Measurements from ENCODE around the gene ABCC11. TPM values are rescaled to one million over a fixed set of nuclear protein-coding genes. Genes with fewer than 3 reads are reported as not detected.

The ABCC11 gene
- total RNA-seq, 1 donor from 2014 or later = 0.05 TPM

DNA sequence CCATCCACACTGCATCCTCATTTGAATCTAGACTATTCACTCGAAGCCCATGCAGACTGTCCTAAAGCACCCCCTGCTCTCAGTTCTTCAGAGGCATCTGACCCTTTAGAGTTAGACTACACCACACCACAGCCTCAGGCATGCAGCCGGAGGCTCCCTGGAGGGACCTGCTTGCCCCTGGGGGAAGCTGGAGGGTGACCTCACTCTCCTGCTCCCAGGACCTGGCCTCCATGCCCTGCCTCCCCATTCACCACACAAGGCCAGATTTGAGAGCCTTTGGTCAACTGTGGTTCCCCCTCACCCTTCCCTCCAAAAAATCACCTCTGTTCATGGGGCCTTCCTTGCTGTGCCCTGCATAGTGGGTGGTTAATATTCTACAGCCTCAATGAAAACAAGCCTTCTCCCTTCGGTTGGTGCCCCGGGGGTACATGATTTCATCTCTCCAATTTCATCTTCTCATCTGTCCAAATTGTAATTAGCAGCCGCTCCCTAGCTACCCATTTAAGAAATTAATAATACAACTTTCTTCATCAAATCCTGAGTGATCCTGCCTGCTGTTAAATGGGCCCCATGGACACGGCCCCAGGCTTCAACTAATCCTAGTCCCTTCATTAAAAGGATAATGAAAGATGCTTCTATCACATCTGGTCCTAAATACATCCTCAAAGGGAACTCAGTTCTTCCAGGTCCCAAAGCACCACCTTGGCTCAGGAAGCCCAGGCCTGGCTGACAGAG is 116.0 kb downstream of the ABCC11 start:
- no peaks in the 10 kb centered on the region for H3K9me3 ChIP-seq (replicated peaks)
- TF ChIP-seq, protein P1, sequence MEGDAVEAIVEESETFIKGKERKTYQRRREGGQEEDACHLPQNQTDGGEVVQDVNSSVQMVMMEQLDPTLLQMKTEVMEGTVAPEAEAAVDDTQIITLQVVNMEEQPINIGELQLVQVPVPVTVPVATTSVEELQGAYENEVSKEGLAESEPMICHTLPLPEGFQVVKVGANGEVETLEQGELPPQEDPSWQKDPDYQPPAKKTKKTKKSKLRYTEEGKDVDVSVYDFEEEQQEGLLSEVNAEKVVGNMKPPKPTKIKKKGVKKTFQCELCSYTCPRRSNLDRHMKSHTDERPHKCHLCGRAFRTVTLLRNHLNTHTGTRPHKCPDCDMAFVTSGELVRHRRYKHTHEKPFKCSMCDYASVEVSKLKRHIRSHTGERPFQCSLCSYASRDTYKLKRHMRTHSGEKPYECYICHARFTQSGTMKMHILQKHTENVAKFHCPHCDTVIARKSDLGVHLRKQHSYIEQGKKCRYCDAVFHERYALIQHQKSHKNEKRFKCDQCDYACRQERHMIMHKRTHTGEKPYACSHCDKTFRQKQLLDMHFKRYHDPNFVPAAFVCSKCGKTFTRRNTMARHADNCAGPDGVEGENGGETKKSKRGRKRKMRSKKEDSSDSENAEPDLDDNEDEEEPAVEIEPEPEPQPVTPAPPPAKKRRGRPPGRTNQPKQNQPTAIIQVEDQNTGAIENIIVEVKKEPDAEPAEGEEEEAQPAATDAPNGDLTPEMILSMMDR (IDR thresholded peaks at IDR 0.05; ENCODE audit: borderline replicate concordance) = no peak
- intact Hi-C loops (cut with micrococcal nuclease) = no loop called here
- no peak for DNase-seq
- H3K4me3 ChIP-seq = no peak overlapping the region
- no peaks in the 10 kb centered on the region for H3K27me3 ChIP-seq (ENCODE audit: low read depth)
- H3K27ac ChIP-seq (replicated peaks) = no peak overlapping the region
- H3K36me3 ChIP-seq = no peaks in the 10 kb centered on the region
- peaks cover 32% of the 10 kb centered on the region for H3K4me1 ChIP-seq

DNA sequence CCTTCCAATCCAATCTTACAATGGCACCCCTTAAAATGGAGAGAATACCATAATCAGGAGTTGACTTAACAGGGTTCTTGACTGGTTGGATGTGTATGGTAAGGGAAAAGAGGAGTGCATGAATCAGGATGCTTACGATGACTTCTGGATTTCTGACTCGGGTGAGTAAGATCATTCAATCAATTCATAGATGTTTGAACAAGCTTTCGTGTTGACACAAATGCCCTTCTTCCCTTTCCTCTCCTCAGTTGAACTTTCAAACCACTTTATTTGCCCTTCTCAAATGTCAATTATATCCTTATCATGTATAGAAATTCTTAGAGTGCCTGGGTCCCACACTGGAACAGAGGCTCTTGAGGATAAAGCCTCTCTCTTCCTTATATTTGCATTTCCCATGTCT is 117.4 kb downstream of the ABCC11 start:
- Histone ChIP-seq H3K27ac (replicated peaks) (no peak overlapping the region), H3K4me3 (no peak overlapping the region), H3K27me3 (ENCODE audit: low read depth) (no peaks in the 10 kb centered on the region), H3K9me3 (replicated peaks) (no peaks in the 10 kb centered on the region), H3K36me3 (no peaks in the 10 kb centered on the region), H3K4me1 (peaks cover 38% of the 10 kb centered on the region)
- no peak for DNase-seq
- TF ChIP-seq, protein P1 (IDR thresholded peaks at IDR 0.05; ENCODE audit: borderline replicate concordance) = no peak
- intact Hi-C loops (cut with micrococcal nuclease) = no loop called here

DNA sequence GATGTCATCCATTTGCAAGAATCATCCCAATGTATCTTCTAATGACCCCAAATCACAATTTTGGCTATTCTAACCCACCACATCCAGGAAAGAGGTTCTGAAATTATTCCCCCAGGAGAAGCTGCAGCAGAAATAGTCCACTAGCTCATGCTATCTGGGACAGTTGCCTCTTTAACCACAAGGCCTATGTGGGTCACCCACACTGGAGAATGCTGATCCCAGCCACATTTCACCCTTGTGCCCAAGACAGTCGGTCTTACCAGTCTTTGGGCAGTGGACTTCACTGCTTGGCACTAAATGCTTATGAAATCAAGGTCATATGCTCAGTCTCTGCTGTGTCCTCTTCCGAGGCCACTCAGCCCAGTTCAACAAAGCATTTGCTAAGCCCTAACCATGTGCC is 118.6 kb downstream of the ABCC11 start:
- Histone ChIP-seq H3K4me3 (no peak overlapping the region), H3K4me1 (peaks cover 40% of the 10 kb centered on the region), H3K27me3 (ENCODE audit: low read depth) (no peaks in the 10 kb centered on the region), H3K9me3 (replicated peaks) (no peaks in the 10 kb centered on the region), H3K36me3 (no peaks in the 10 kb centered on the region), H3K27ac (replicated peaks) (no peak overlapping the region)
- intact Hi-C loops (cut with micrococcal nuclease) = no loop called here
- no peak for DNase-seq
- TF ChIP-seq, protein P1 (IDR thresholded peaks at IDR 0.05; ENCODE audit: borderline replicate concordance) = no peak

DNA sequence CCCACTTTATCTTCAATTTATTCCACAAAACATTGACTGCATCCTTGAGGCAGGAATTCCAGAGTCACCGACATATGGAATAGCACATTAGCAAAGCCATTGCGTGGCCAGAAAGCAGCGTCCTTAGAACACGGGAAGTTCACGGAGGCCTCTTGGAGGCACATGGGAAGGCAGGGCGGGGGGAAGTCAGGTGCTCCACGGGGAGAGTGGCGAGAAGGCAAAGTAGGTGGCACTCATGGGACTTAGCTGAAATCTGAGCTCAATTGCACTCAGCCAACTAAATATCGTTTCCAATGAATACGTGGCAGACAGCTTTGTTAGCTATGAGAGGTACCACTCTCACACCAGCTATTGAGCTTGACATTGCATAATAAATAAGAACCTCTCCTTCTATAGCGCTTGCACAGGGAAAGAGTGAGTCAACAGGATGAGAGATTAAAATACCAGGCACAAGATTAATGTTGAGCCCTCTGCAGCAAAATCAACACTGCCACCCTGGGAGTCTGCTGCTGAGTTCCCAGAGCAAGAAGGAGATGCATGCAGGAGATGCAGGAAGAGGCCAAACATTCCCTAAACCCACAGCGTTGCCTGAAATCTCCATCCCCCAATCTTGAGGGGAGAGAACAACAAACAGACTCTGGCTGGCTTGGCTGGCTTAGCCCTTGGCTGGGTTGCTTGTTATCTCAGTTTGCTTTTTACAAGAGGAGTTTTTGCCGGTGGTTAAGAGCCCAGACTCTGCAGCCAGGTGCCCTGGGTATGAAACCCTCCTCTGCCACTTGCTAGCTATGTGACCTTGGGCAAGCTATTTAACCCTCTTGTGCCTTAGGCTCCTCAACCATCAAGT is 120.3 kb downstream of the ABCC11 start:
- intact Hi-C loops (cut with micrococcal nuclease) = no loop called here
- TF ChIP-seq, protein P1 (IDR thresholded peaks at IDR 0.05; ENCODE audit: borderline replicate concordance) = no peak
- no peak overlapping the region for H3K4me3 ChIP-seq
- H3K9me3 ChIP-seq (replicated peaks) = no peaks in the 10 kb centered on the region
- no peaks in the 10 kb centered on the region for H3K36me3 ChIP-seq
- no peak for DNase-seq
- H3K27ac ChIP-seq (replicated peaks) = peak overlapping the region; percentile 67
- peaks cover 40% of the 10 kb centered on the region for H3K4me1 ChIP-seq
- no peaks in the 10 kb centered on the region for H3K27me3 ChIP-seq (ENCODE audit: low read depth)

DNA sequence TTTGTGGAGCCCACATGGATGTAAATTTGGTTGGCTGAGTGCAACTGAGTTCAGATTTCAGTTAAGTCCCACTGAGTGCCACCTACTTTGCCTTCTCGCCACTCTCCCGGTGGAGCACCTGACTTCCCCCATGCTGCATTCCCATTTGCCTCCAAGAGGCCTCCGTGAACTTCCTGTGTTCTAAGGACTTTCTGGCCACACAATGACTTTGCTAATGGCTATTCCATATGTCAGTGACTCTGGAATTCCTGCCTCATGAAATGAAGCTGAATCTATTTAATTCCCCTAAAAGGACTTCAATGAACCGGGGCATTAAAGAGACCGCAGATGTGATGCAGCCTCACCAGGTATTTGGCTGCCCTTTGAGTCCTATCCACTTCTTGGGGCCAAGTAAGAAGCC is 121.5 kb downstream of the ABCC11 start:
- H3K4me1 ChIP-seq = peaks cover 40% of the 10 kb centered on the region
- H3K36me3 ChIP-seq = no peaks in the 10 kb centered on the region
- peak overlapping the region; percentile 68 for H3K27ac ChIP-seq (replicated peaks)
- TF ChIP-seq, protein P1 (IDR thresholded peaks at IDR 0.05; ENCODE audit: borderline replicate concordance) = no peak
- no peaks in the 10 kb centered on the region for H3K27me3 ChIP-seq (ENCODE audit: low read depth)
- DNase-seq = no peak
- H3K9me3 ChIP-seq (replicated peaks) = no peaks in the 10 kb centered on the region
- intact Hi-C loops (cut with micrococcal nuclease) = no loop called here
- no peak overlapping the region for H3K4me3 ChIP-seq

All from left ventricle myocardium inferior (tissue), 1 donor.